ENCODE measurements around the gene CEACAM18.

Gene CEACAM18

DNA sequence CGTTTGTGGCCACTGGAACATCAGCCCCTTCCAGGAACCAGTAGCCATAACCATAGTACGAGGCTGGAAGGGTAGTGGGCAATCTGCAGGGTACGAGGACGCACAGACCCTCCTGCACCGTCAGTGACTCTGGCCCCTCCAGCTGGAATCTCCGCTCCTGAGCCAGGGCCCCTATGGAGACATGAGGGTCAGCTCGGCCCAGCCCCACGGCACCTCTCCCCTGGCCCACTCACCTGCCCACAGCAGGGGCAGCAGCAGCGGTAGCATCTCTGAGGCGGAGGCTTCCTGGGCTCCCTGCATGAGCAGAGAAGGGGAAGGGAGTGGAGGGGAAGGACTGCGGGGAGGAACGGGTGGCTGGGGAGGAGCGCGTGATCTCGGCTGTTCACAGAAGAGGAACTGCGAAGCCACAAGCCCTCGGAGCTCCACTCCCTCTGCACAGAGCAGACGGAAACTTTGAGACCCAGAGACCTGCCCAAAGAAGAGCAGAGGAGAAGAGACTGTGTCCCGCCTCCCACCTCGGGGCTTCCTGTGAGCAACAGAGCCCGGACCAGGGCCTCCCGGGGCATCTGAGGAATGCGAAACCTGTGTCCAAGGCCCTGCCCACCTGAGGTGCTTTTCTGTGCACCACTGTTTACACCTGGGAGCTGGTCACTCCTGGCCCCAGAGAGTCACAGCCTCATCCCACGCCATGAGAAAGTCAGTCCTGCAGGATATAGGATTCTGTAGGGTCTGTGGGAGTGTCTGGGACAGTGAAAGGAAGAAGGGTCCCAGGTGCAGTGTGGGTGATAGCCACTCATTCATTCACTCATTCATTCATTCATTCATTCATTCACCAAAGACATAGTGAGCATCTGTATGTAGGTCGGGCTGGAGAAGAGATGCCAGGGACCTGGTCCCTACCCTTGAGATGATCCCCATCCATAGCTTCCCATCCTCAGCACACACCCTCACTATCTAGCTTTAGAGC is 53.3 kb downstream of the CEACAM18 start, which contains the start of gene SIGLEC6:
TSS of gene SIGLEC6 (minus strand) at position 322 of the 967 bp plus-strand sequence. CDS start at position 300, 22 bp downstream.
- DNase-seq (ENCODE audit: low read depth, low spot score): no peak

DNA sequence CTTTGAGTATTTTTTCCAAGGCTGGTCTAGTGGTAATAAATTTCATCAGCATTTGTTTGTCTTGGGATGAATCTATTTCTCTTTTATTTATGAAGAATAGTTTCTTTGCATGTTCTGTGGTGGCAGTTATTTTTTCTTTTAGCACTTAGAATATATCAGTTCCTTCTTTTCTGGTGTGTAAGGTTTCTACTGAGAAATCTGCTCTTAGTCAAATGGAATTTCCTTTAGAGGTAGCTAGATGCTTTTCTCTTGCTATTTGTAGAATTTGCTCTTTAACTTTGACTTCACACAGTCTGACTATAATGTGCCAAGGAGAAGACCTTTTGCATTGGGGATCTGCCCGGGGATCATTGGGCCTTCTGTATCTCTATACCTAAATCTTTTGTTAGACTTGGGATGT is 57.2 kb downstream of the CEACAM18 start:
- no peak for DNase-seq (ENCODE audit: low read depth, low spot score)

DNA sequence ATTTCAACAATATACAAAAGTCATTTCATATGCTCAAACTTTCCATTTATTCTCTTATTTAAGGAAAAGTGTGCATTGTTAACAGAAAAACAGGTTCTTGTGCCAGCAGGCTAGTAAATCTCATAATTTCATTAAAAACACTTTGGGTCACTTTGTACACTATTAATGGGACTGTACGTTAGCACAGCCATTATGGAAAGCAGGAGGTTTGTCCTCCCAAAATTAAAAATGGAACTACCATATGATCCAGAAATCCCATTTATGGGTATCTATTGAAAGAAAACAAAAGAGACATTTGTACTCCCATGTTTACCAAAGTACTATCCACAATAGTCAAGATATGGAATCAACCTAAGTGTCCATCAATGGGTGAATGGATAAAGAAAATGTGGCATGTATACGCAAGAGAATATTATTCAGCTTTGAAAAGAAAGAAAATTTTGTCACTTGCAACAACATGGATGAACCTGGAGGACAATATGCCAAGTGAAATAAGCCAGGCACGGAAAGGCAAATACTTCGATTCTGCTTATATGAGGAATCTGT is 61.6 kb downstream of the CEACAM18 start:
- DNase-seq (ENCODE audit: low read depth, low spot score): no peak

All from smooth muscle cell of the brain vasculature (primary cell).